Lower leg skin (tissue), 4 donors: ENCODE results near the gene MATN4. TPM values are rescaled to one million over a fixed set of nuclear protein-coding genes. Genes with fewer than 3 reads are reported as not detected.

Source experiments
- DNase-seq, 2 donors: peaks; one replicate each; pipeline ENCODE4 v3.0.0-alpha.2; 2019; ENCODE audit warnings: low spot score in 2 of 2
- H3K4me3 ChIP-seq: fragments of 200-600 bp; sonication (generic); 2 replicates; pipeline ENCODE4 v1.5.1; 2017; ENCODE audit warnings: mild to moderate bottlenecking, low read depth; ENCODE audit not compliant: poor library complexity, severe bottlenecking
- POLR2A ChIP-seq, 2 donors: fragments of 450-650 bp; IDR thresholded peaks; one replicate each; pipeline ENCODE4 v1.6.1; 2016 to 2017; ENCODE audit warnings: antibody characterized with exemption in 2 of 2, mild to moderate bottlenecking in 1 of 2, moderate library complexity in 1 of 2
- WGBS, 2 donors: methylation state at CpG; one replicate each; pipeline ENCODE4 v1.1.5; 2018; 5-methylcytosine and 5-hydroxymethylcytosine counted together
- intact Hi-C: fragments of 100-400 bp; cut with DNase I; formaldehyde crosslinking; loops from one replicate; pipeline ENCODE4 v1.15.0; 2023; ENCODE audit warnings: low total_unique reads
- total RNA-seq, 4 donors: library from RNA; depleted of rRNA; stranded (reverse); fragments of >200 nt; gene quantifications; one replicate each; pipeline ENCODE4 v1.1.0, GENCODE V29; 2016
- TF ChIP-seq, protein P1 (sequence below), 3 donors: fragments of 450-650 bp; IDR thresholded peaks; one replicate each; pipeline ENCODE4 v1.5.1; 2016; ENCODE audit warnings: antibody characterized with exemption in 3 of 3, mild to moderate bottlenecking in 3 of 3, moderate library complexity in 2 of 3

Gene MATN4
- total RNA-seq, 4 donors from 2014 or later, result 0.61 to 4.5 (median 1.8) TPM

DNA sequence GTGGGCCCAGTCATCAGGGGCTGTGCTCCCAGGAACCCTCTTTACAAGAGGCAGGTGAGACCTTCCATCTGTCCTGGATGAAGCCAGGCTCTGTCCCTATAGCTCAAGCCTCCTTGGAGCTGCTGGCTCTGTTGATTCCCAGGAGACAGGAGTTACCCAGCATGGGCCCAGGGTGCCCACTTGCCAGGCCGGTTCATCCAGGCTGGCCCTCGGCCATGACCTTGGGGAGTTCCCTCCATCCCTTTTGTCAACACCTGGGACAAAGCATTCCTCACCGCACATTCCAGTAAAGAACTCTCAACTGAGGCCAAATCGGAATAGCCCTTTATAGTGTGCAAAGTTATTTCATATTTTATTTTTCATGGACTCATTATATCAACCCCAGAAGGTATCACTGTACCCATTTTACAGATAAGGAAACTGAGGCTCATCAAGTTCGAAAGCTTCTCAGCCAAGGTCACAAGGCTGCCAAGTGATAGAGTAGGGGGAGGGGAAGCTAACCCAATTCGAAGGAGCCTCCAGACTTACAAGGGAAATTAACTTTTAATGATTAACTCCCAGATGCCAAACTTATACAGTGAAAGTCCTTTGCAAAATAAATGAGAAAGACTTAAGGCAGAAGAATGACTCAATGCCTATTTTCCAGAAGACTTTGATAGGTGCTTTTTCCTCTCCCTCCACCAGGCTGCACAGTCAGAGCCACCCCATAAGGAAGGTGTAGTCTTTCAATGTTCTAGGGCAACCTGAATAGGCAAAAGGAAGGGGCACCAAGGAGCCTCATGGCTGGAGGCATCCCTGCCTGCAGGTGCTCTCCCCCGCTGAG, 21.6 kb upstream of the MATN4 start:
- no peak for TF ChIP-seq POLR2A (IDR thresholded peaks at IDR 0.05)
- TF ChIP-seq, protein P1, sequence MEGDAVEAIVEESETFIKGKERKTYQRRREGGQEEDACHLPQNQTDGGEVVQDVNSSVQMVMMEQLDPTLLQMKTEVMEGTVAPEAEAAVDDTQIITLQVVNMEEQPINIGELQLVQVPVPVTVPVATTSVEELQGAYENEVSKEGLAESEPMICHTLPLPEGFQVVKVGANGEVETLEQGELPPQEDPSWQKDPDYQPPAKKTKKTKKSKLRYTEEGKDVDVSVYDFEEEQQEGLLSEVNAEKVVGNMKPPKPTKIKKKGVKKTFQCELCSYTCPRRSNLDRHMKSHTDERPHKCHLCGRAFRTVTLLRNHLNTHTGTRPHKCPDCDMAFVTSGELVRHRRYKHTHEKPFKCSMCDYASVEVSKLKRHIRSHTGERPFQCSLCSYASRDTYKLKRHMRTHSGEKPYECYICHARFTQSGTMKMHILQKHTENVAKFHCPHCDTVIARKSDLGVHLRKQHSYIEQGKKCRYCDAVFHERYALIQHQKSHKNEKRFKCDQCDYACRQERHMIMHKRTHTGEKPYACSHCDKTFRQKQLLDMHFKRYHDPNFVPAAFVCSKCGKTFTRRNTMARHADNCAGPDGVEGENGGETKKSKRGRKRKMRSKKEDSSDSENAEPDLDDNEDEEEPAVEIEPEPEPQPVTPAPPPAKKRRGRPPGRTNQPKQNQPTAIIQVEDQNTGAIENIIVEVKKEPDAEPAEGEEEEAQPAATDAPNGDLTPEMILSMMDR (IDR thresholded peaks at IDR 0.05), result no peak
- intact Hi-C loops, result no loop called here
- no peak overlapping the region for H3K4me3 ChIP-seq
- no peak for DNase-seq
- 68 to 77% methylated on average over 7 of the region's 7 CpGs for WGBS, 2 donors

DNA sequence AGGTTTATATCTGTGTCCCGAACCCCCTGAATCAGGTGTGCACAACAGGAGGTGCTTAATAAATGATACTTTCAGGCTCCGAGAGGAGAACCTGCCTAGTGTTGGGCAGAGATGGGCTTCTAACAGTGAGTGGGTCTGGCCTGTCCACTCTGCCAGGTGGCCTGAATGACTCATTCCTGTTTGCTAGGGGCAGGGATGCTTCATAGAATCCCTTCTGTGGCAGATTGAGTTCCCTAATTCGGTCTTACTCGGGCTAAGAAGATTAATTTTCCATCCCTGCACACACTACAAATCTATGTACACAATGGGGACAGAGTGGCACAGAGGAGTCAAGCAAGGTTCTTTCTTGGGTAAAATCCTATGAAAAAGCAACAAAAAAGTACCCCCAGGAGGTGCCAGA, 20.4 kb upstream of the MATN4 start:
- WGBS, 2 donors, result 91 to 99% methylated on average over 4 of the region's 4 CpGs
- H3K4me3 ChIP-seq, result no peak overlapping the region
- intact Hi-C loops, result no loop called here
- no peak for DNase-seq
- TF ChIP-seq, protein P1 (IDR thresholded peaks at IDR 0.05), result no peak
- TF ChIP-seq POLR2A (IDR thresholded peaks at IDR 0.05), result no peak

DNA sequence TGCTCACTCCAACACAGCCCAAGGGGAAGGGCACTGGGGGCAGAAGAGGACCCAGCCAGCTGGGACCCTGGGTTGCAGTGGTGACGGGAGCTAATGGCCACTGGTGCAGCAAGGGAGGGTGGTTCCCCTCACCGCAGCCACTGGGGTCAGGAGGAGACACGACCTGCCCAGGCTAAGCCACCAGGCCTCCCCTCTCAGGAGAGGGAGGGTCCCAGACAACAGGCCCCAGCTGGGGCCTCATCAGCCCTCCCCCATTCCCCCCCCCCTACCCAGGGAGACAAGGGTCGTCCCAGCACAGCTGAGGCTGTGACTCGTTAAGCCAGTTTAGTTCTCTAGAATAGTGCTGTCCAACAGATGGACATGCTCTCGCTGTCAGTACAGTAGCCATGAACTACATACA, 17.3 kb upstream of the MATN4 start:
- WGBS, 2 donors, result 62 to 68% methylated on average over 4 to 6 of the region's 6 CpGs
- no peak overlapping the region for H3K4me3 ChIP-seq
- intact Hi-C loops, result no loop called here
- no peak for TF ChIP-seq POLR2A (IDR thresholded peaks at IDR 0.05)
- TF ChIP-seq, protein P1 (IDR thresholded peaks at IDR 0.05), result no peak
- no peak for DNase-seq

DNA sequence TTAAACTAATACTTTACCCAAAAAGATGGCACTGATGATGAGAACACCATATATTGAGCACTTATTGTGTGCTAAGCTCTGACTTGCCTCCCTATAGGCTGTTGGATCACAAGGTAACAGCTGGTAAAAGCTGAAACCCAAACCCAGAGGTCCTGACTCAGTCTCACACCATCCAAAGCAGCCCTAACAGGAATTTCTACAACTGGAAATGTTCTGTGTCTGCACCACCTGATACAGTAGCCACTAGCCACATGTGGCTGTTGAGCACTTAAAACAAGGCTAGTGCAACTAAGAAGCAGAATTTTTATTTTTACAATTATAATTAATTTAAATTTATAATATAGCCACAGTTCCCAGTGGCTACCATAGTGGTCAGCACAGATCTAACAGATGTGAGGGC, 15.6 kb upstream of the MATN4 start:
- DNase-seq, result no peak
- no peak overlapping the region for H3K4me3 ChIP-seq
- intact Hi-C loops, result loop anchor here (2.0 to 5.0 kb wide), 2 partner anchors 49 to 117 kb away; no protein-coding TSS in a partner anchor
- TF ChIP-seq, protein P1 (IDR thresholded peaks at IDR 0.05), result no peak
- no peak for TF ChIP-seq POLR2A (IDR thresholded peaks at IDR 0.05)

DNA sequence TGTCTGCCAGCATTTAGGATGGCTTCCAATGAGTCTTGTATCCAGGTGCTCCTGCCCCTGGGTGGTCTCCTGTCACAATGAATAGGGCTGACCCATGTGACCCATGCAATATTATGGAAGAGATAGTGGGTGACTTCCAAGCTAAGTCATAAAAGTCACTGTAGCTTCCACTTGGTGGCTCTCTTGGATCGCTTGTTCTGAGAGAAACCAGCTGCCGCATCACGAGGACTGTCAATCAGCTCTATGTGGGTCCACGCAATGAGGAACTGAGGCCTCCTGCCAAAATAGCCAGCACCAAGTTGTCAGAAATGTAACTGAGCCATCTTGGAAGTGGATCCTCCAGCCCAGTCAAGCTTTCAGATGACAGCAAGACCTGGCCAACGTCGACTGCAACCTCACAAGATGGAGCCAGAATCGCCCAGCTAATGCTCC, 14.9 kb upstream of the MATN4 start:
- peak in 1 of 2 donors; percentile 68 for DNase-seq
- H3K4me3 ChIP-seq, result no peak overlapping the region
- intact Hi-C loops, result loop anchor here (2.0 to 5.0 kb wide), 2 partner anchors 49 to 118 kb away; no protein-coding TSS in a partner anchor
- 62 to 70% methylated on average over 7 of the region's 7 CpGs for WGBS, 2 donors
- TF ChIP-seq, protein P1 (IDR thresholded peaks at IDR 0.05), result no peak
- no peak for TF ChIP-seq POLR2A (IDR thresholded peaks at IDR 0.05)
